ENCODE measurements around the gene RGS3.

RGS3 gene

DNA sequence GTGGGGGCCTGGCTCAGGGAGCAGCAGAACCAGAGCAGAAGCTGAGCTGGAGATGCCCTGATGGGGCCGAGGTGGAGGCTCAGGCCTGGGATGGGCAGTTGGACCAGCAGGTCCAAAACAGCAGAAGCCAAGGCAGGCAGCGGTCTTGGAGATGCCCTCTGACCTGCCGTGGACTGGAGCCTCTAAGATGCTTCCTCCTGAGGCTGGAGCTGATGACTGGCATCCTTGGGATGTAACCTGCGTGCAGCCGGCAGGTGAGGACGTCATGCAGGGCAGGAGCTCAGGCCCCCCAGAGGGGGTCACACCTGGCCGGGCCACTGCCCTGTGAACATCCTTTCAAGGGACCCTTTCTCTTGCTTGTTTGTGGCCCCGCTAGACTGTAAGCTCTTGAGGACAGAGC lies 162.0 kb downstream of the RGS3 start:
- no peak for DNase-seq (ENCODE audit: low spot score)
- TF ChIP-seq, protein P1, sequence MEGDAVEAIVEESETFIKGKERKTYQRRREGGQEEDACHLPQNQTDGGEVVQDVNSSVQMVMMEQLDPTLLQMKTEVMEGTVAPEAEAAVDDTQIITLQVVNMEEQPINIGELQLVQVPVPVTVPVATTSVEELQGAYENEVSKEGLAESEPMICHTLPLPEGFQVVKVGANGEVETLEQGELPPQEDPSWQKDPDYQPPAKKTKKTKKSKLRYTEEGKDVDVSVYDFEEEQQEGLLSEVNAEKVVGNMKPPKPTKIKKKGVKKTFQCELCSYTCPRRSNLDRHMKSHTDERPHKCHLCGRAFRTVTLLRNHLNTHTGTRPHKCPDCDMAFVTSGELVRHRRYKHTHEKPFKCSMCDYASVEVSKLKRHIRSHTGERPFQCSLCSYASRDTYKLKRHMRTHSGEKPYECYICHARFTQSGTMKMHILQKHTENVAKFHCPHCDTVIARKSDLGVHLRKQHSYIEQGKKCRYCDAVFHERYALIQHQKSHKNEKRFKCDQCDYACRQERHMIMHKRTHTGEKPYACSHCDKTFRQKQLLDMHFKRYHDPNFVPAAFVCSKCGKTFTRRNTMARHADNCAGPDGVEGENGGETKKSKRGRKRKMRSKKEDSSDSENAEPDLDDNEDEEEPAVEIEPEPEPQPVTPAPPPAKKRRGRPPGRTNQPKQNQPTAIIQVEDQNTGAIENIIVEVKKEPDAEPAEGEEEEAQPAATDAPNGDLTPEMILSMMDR (IDR thresholded peaks at IDR 0.05; ENCODE audit: borderline replicate concordance, control extremely low read depth, extremely low read depth, insufficient read depth, missing control alignments): no peak
- in situ Hi-C loops (cut with MboI; ENCODE audit: low sequenced_read_pairs, unreplicated experiment): no loop called here

DNA sequence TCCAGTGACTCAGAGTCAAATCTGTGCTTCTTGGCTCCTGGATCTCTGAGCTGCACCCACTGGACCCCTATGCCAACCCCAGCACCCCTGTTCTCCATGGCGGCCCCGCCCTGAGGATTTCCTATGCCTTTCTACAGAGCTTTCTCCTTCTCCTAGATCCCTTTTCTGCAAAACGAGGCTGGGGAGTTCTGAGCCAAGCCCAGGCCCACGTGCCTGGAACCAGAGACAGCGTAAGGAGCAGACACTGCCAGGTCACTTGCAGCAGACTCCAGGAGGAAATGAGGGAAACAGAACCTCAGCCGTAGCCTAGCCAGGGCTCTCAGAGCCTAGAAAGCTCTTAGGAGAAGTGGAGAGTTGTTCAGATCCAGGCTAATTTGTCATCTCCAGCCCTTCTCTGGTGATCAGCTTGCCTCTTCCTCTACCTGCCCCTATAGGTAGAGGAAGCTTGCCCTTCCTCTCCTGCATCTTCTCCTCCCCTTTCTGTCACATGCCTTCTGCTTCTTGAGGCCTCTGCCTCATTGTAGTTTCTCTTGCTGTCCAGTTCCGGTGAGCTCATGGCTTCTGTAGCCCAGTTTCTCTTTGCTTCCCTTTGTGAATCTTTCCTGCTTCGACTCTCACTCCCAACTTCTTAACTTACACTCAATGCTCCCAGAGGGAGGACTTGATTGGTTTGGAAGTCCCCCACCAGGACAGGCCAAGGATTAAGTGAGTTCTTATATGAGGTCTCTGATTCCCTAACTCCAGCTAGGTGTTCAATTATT lies 163.4 kb downstream of the RGS3 start:
- TF ChIP-seq, protein P1 (IDR thresholded peaks at IDR 0.05; ENCODE audit: borderline replicate concordance, control extremely low read depth, extremely low read depth, insufficient read depth, missing control alignments): no peak
- in situ Hi-C loops (cut with MboI; ENCODE audit: low sequenced_read_pairs, unreplicated experiment): no loop called here

DNA sequence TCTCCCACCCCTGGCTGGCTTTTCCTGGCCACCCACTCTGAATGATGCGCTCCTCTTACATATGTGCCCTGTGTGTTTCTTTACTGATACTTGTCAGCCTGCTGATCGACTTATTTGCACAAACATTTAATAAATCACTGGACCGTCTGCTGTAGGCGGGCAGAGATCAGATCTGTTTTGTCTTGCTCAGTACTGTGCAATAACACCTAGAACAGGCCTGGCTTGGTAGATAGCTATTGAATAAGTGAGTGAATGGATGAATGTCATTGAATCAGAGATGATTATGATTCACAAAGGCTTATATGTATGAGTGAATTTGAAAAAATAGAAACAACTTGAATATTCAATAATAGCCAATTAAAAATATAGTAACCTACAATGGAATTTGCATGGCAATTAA lies 165.1 kb downstream of the RGS3 start:
- TF ChIP-seq, protein P1 (IDR thresholded peaks at IDR 0.05; ENCODE audit: borderline replicate concordance, control extremely low read depth, extremely low read depth, insufficient read depth, missing control alignments): no peak
- in situ Hi-C loops (cut with MboI; ENCODE audit: low sequenced_read_pairs, unreplicated experiment): no loop called here
- no peak for DNase-seq (ENCODE audit: low spot score)

More for the DNA sequence above, 163.4 kb downstream of the RGS3 start:
- no peak for DNase-seq (ENCODE audit: low spot score)

DNA sequence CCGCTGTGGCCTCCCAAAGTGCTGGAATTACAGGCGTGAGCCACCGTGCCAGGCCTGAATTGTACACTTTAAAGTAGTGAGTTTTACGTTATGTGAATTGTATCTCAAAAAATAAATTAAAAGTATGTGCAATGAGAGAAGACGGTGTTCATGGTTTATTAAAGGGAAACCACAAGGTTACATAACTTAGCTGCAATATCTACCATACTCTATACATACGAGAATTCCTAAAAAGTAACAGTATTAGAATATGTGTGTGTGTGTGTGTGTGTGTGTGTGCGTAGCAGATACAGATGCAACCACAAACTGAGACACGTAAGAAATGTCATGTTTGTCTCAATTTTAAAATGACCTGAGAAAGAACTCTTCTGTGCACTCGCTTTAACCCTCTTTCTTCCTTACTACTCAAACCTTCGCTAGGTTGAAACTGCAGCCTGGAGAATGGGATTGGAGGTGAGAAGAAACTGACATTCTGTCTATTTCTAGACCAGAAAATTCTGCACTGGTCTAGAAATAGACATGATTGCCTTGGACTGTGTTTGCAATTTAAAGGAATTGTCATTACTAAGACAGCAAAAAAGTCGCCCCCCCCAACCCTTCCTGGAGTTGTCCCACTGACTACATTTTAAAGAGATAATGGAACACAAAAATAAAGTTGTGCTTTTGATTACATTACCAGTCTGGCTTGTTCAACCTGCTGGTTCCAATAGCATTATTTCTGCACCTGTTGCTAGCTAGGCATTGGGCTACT lies 167.0 kb downstream of the RGS3 start:
- TF ChIP-seq, protein P1 (IDR thresholded peaks at IDR 0.05; ENCODE audit: borderline replicate concordance, control extremely low read depth, extremely low read depth, insufficient read depth, missing control alignments): no peak
- no peak for DNase-seq (ENCODE audit: low spot score)
- in situ Hi-C loops (cut with MboI; ENCODE audit: low sequenced_read_pairs, unreplicated experiment): no loop called here

DNA sequence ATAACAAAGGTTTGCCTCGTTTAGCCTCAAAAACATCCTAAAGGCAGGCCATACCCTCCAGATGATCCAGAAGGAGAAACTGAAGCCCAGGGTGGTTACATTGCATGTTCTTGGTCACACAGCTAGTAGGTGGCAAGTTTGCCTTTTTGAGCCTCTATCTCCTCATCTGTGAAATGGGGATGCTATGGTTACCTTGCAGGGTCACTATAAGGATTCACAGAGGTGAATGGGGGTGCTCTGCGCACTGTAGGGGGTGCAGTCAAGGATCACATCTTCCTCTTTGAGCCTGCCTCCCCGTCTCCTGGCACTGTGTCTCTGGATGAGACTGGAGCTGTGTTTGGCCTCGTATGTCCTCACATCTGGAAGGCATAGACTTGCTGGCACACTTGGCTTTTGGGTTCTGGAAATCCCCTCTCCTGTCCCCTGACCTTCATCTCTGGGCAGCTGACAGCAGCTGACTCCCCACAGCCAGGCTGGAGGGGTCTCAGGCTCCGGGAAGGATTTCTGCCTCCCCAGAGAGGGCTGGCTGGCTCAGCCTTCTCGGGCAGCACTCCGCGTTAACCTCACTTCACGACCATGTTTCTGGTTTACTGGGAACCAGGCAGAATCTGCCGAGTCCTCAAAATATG lies 167.7 kb downstream of the RGS3 start:
- in situ Hi-C loops (cut with MboI; ENCODE audit: low sequenced_read_pairs, unreplicated experiment): no loop called here
- TF ChIP-seq, protein P1 (IDR thresholded peaks at IDR 0.05; ENCODE audit: borderline replicate concordance, control extremely low read depth, extremely low read depth, insufficient read depth, missing control alignments): no peak
- no peak for DNase-seq (ENCODE audit: low spot score)

DNA sequence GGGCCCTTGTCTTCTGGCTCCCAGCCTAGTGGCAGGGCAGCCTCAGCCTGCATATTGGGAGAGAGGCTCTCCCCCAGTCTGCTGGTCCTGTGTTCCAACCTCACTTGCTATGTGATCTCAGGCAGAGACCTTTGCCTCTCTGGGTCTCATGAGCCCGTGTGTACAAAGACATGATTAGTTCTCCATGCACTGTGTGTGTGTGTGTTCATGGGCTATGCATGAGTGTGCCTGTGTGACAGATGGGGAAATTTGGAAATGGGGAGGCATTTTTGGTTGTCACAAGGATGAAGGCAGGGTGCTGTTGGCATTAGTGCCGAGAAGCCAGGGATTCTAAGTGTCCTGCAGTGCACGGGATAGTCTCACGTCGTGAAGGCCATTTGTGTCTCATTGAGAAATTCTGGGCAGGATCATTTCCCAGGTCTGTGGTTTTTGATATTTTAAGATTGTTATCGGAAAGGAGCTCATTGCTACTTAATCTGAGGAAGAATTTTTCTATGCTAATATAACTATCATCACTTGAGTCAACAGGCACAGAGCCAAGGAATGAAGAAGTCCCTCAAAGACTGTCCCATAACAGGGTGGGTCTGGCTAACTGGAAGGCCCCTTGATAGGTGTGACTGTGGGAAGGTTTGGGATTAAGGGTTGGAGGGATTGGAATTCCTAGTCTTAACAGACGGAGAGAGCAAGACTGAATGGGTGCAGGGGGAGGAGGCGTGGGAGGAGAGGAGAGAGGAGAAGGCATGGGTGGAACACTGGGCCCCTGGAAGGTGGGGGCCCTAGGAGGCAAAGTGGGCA lies 168.5 kb downstream of the RGS3 start:
- TF ChIP-seq, protein P1 (IDR thresholded peaks at IDR 0.05; ENCODE audit: borderline replicate concordance, control extremely low read depth, extremely low read depth, insufficient read depth, missing control alignments): no peak
- DNase-seq (ENCODE audit: low spot score): no peak
- in situ Hi-C loops (cut with MboI; ENCODE audit: low sequenced_read_pairs, unreplicated experiment): no loop called here

Measured in GM13976 (cell line).